ENCODE results near the gene HGD. TPM values are rescaled to one million over a fixed set of nuclear protein-coding genes. Genes with fewer than 3 reads are reported as not detected.
"Not testable (repeated sequence)": the region's sequence is repeated elsewhere in the genome, so short reads cannot be mapped to it uniquely, and the experiment has no call there.

The HGD gene
- total and polyA plus RNA-seq, 2 donors = 0.27 TPM; not detected in 1

- Histone ChIP-seq H3K4me3 (ENCODE audit: low read depth, low read length) (no peak overlapping the region), H3K27ac (ENCODE audit: low read depth) (no peak overlapping the region), H3K4me1 (ENCODE audit: insufficient read depth) (no peaks in the 10 kb centered on the region), H3K36me3 (ENCODE audit: insufficient read depth) (no peaks in the 10 kb centered on the region)
- WGBS = 90% methylated on average over 1 of the region's 1 CpG
- no peak for DNase-seq (ENCODE audit: extremely low spot score)
Measured at GRCh38 chr3:120640231-120640630, 41.8 kb downstream of the HGD start.

- 95% methylated on average over 4 of the region's 4 CpGs for WGBS
- not testable (repeated sequence) for H3K27ac ChIP-seq (ENCODE audit: low read depth); H3K4me3 ChIP-seq (ENCODE audit: low read depth, low read length); DNase-seq (ENCODE audit: extremely low spot score); H3K36me3 ChIP-seq (ENCODE audit: insufficient read depth); H3K4me1 ChIP-seq (ENCODE audit: insufficient read depth)
Measured at GRCh38 chr3:120638820-120639219, 43.2 kb downstream of the HGD start.

- Histone ChIP-seq H3K27ac (ENCODE audit: low read depth) (no peak overlapping the region), H3K4me1 (ENCODE audit: insufficient read depth) (no peaks in the 10 kb centered on the region), H3K36me3 (ENCODE audit: insufficient read depth) (no peaks in the 10 kb centered on the region), H3K4me3 (ENCODE audit: low read depth, low read length) (no peak overlapping the region)
- no peak for DNase-seq (ENCODE audit: extremely low spot score)
- 80% methylated on average over 6 of the region's 6 CpGs for WGBS
Measured at GRCh38 chr3:120637851-120638559, 44.0 kb downstream of the HGD start.

- no peaks in the 10 kb centered on the region for H3K36me3 ChIP-seq (ENCODE audit: insufficient read depth)
Measured at GRCh38 chr3:120636795-120637401, 45.1 kb downstream of the HGD start.

GRCh38 chr3:120634539-120634938 is 47.5 kb downstream of the HGD start:
- Histone ChIP-seq H3K27ac (ENCODE audit: low read depth) (no peak overlapping the region), H3K36me3 (ENCODE audit: insufficient read depth) (no peaks in the 10 kb centered on the region), H3K4me1 (ENCODE audit: insufficient read depth) (no peaks in the 10 kb centered on the region), H3K4me3 (ENCODE audit: low read depth, low read length) (no peak overlapping the region)
- WGBS = 0% methylated on average over 1 of the region's 1 CpG
- no peak for DNase-seq (ENCODE audit: extremely low spot score)

More at GRCh38 chr3:120636795-120637401, 45.1 kb downstream of the HGD start:
- Histone ChIP-seq H3K27ac (ENCODE audit: low read depth) (no peak overlapping the region), H3K4me3 (ENCODE audit: low read depth, low read length) (no peak overlapping the region), H3K4me1 (ENCODE audit: insufficient read depth) (no peaks in the 10 kb centered on the region)
- 69% methylated on average over 2 of the region's 2 CpGs for WGBS
- DNase-seq (ENCODE audit: extremely low spot score) = no peak

- no peak for DNase-seq (ENCODE audit: extremely low spot score)
- Histone ChIP-seq H3K4me3 (ENCODE audit: low read depth, low read length) (no peak overlapping the region), H3K36me3 (ENCODE audit: insufficient read depth) (no peaks in the 10 kb centered on the region), H3K27ac (ENCODE audit: low read depth) (no peak overlapping the region), H3K4me1 (ENCODE audit: insufficient read depth) (no peaks in the 10 kb centered on the region)
Measured at GRCh38 chr3:120625159-120625586, 56.9 kb downstream of the HGD start.

GRCh38 chr3:120623727-120624093 is 58.3 kb downstream of the HGD start:
- no peak for DNase-seq (ENCODE audit: extremely low spot score)
- no peaks in the 10 kb centered on the region for H3K4me1 ChIP-seq (ENCODE audit: insufficient read depth)
- no peaks in the 10 kb centered on the region for H3K36me3 ChIP-seq (ENCODE audit: insufficient read depth)
- no peak overlapping the region for H3K27ac ChIP-seq (ENCODE audit: low read depth)
- H3K4me3 ChIP-seq (ENCODE audit: low read depth, low read length) = no peak overlapping the region

- no peaks in the 10 kb centered on the region for H3K4me1 ChIP-seq (ENCODE audit: insufficient read depth)
- 88% methylated on average over 12 of the region's 12 CpGs for WGBS
- no peaks in the 10 kb centered on the region for H3K36me3 ChIP-seq (ENCODE audit: insufficient read depth)
- H3K27ac ChIP-seq (ENCODE audit: low read depth) = no peak overlapping the region
- DNase-seq (ENCODE audit: extremely low spot score) = no peak
- H3K4me3 ChIP-seq (ENCODE audit: low read depth, low read length) = no peak overlapping the region
Measured at GRCh38 chr3:120622870-120623726, 58.9 kb downstream of the HGD start.

- 86% methylated on average over 3 of the region's 3 CpGs for WGBS
- H3K27ac ChIP-seq (ENCODE audit: low read depth) = no peak overlapping the region
Measured at GRCh38 chr3:120622457-120622856, 59.6 kb downstream of the HGD start.

GRCh38 chr3:120616745-120617144 is 65.3 kb downstream of the HGD start:
- H3K4me1 ChIP-seq (ENCODE audit: insufficient read depth); H3K36me3 ChIP-seq (ENCODE audit: insufficient read depth); DNase-seq (ENCODE audit: extremely low spot score); H3K27ac ChIP-seq (ENCODE audit: low read depth); H3K4me3 ChIP-seq (ENCODE audit: low read depth, low read length): not testable (repeated sequence)
- WGBS = 80% methylated on average over 8 of the region's 8 CpGs

More at GRCh38 chr3:120622457-120622856, 59.6 kb downstream of the HGD start:
- Histone ChIP-seq H3K4me1 (ENCODE audit: insufficient read depth) (no peaks in the 10 kb centered on the region), H3K36me3 (ENCODE audit: insufficient read depth) (no peaks in the 10 kb centered on the region), H3K4me3 (ENCODE audit: low read depth, low read length) (no peak overlapping the region)
- DNase-seq (ENCODE audit: extremely low spot score) = no peak

- Histone ChIP-seq H3K4me1 (ENCODE audit: insufficient read depth) (no peaks in the 10 kb centered on the region), H3K4me3 (ENCODE audit: low read depth, low read length) (no peak overlapping the region), H3K27ac (ENCODE audit: low read depth) (no peak overlapping the region), H3K36me3 (ENCODE audit: insufficient read depth) (no peaks in the 10 kb centered on the region)
- 54% methylated on average over 13 of the region's 13 CpGs for WGBS
- no peak for DNase-seq (ENCODE audit: extremely low spot score)
Measured at GRCh38 chr3:120615847-120616609, 66.0 kb downstream of the HGD start.

- H3K27ac ChIP-seq (ENCODE audit: low read depth) = no peak overlapping the region
Measured at GRCh38 chr3:120614765-120615164, 67.3 kb downstream of the HGD start.

GRCh38 chr3:120608506-120608905 is 73.5 kb downstream of the HGD start:
- WGBS = 74% methylated on average over 4 of the region's 4 CpGs
- no peak for DNase-seq (ENCODE audit: extremely low spot score)
- no peak overlapping the region for H3K4me3 ChIP-seq (ENCODE audit: low read depth, low read length)
- no peaks in the 10 kb centered on the region for H3K36me3 ChIP-seq (ENCODE audit: insufficient read depth)
- no peak overlapping the region for H3K27ac ChIP-seq (ENCODE audit: low read depth)
- H3K4me1 ChIP-seq (ENCODE audit: insufficient read depth) = no peaks in the 10 kb centered on the region

More at GRCh38 chr3:120614765-120615164, 67.3 kb downstream of the HGD start:
- no peak overlapping the region for H3K4me3 ChIP-seq (ENCODE audit: low read depth, low read length)
- WGBS = 75% methylated on average over 8 of the region's 8 CpGs
- H3K36me3 ChIP-seq (ENCODE audit: insufficient read depth) = no peaks in the 10 kb centered on the region
- no peak for DNase-seq (ENCODE audit: extremely low spot score)
- no peaks in the 10 kb centered on the region for H3K4me1 ChIP-seq (ENCODE audit: insufficient read depth)
